Right cardiac atrium (tissue), 5 donors: ENCODE measurements around the gene CD63. TPM values are rescaled to one million over a fixed set of nuclear protein-coding genes. Genes with fewer than 3 reads are reported as not detected.
A peak's percentile ranks its signal among the peaks of the same experiment; 100 is the strongest.

ENCODE experiments used
- ATAC-seq, 2 donors: fragments of 200-7000 bp; cut with Tn5 transposase; one replicate each; pipeline versions ENCODE4 v1.8.0 to v1.9.1; 2020; ENCODE audit warnings: moderate library complexity in 2 of 2, mild to moderate bottlenecking in 1 of 2
- DNase-seq, 3 donors: peaks; one replicate each; pipeline ENCODE4 v3.0.0-alpha.2; 2020
- H3K27ac ChIP-seq: one replicate; pipeline ENCODE4 v1.5.1; 2013; ENCODE audit warnings: mild to moderate bottlenecking, low read length, control low read depth, moderate library complexity
- H3K27me3 ChIP-seq: one replicate; pipeline ENCODE4 v1.6.1; 2013; ENCODE audit not compliant: control insufficient read depth, insufficient read depth
- H3K4me1 ChIP-seq: one replicate; pipeline ENCODE4 v1.6.1; 2013; ENCODE audit warnings: low read length; ENCODE audit not compliant: control insufficient read depth, insufficient read depth
- H3K4me3 ChIP-seq: one replicate; pipeline ENCODE4 v1.5.1; 2013; ENCODE audit warnings: low read length, control low read depth
- H3K9me3 ChIP-seq: one replicate; pipeline ENCODE4 v1.6.1; 2013; ENCODE audit warnings: low read length; ENCODE audit not compliant: control insufficient read depth
- WGBS: extraction: QIAGEN DNeasy Blood & Tissue Kit; methylation state at CpG from one replicate; pipeline ENCODE4 v1.1.7; 2013; 5-methylcytosine and 5-hydroxymethylcytosine counted together
- intact Hi-C, 4 donors: fragments of 100-400 bp; cut with DNase I; formaldehyde crosslinking; loops; one replicate each; pipeline versions ENCODE4 v1.11.0 to v1.14.0; 2022 to 2023
- polyA plus RNA-seq: library from polyadenylated mRNA; stranded (reverse); fragments of 200-250 nt; gene quantifications from one replicate; pipeline ENCODE4 v1.2.3, GENCODE V29; 2013
- total RNA-seq, 4 donors: library from RNA; stranded (reverse); fragmentation: NEBNext Ultra II Directional; extraction: Animal tissue kit (Norgen Biotek cat#: 25700); gene quantifications; one replicate each; pipeline ENCODE4 v1.2.1, GENCODE V29; 2021
- donor health status: healthy with polysubstance abuse.
- donor health status: DM: no; HTN: yes; CAD: no.
- donor health status: DM: no; HTN: no; CAD: no.
- donor health status: DM: no; HTN: yes; CAD: no; lungs with severe emphysema.
- donor health status: DM: yes; HTN: yes; CAD: no.

CD63 gene
- total and polyA plus RNA-seq, 5 donors, result 1,076 to 1,430 (median 1,301) TPM

DNA sequence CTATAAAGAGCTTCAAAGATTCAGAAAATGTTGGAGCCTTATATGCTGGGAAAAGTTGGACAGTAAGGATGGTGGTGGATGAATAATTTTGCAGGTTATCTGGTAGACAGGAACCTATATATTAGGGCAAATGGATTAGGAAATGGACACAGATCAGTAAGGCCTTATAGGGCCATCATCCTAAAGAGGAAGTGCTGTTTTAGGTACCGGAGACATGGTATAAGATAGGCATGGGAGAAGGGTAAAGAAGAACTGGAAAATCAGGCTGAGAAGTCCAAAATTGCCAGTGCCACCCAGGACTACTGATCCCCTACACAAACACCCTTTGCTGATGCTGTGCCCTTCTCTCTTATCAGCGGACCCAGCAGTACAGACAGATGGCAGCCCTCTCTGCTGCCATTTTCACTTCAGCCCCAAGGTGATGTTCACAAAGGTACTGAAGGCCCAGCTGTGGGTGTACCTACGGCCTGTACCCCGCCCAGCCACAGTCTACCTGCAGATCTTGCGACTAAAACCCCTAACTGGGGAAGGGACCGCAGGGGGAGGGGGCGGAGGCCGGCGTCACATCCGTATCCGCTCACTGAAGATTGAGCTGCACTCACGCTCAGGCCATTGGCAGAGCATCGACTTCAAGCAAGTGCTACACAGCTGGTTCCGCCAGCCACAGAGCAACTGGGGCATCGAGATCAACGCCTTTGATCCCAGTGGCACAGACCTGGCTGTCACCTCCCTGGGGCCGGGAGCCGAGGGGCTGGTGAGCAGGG, 19.6 kb upstream of the CD63 start:
- ATAC-seq, result no peak
- no peaks in the 10 kb centered on the region for H3K27me3 ChIP-seq
- no peak overlapping the region for H3K4me3 ChIP-seq
- intact Hi-C loops, result loop anchor here in 3 of 4 donors (5.0 to 10.0 kb wide), 2 partner anchors 46 to 189 kb away; no protein-coding TSS in a partner anchor
- DNase-seq, result peak in 1 of 3 donors; percentile 57
- WGBS, result 85% methylated on average over 18 of the region's 18 CpGs
- H3K9me3 ChIP-seq, result no peaks in the 10 kb centered on the region
- H3K4me1 ChIP-seq, result peaks cover 3% of the 10 kb centered on the region
- H3K27ac ChIP-seq, result no peak overlapping the region

DNA sequence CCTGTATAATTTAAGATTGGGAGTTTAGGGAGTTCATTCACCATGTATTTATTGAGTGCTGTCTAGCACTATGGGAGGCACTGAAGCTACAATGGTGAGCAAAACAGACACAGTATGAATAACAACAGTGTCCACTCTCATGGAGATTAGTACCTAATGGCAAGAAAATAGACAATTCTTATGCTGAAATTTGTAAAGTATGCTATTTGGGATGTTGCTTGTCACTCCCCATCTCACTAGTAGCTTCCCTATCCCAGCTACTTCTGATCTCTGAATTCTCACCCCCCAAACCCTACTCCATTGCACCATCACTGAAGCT, 18.1 kb upstream of the CD63 start:
- no peak for DNase-seq
- H3K27me3 ChIP-seq, result no peaks in the 10 kb centered on the region
- no peaks in the 10 kb centered on the region for H3K9me3 ChIP-seq
- peaks cover 3% of the 10 kb centered on the region for H3K4me1 ChIP-seq
- no peak overlapping the region for H3K4me3 ChIP-seq
- no peak for ATAC-seq
- no peak overlapping the region for H3K27ac ChIP-seq
- intact Hi-C loops, result loop anchor here in 3 of 4 donors (5.0 to 10.0 kb wide), 2 partner anchors 48 to 190 kb away; no protein-coding TSS in a partner anchor

DNA sequence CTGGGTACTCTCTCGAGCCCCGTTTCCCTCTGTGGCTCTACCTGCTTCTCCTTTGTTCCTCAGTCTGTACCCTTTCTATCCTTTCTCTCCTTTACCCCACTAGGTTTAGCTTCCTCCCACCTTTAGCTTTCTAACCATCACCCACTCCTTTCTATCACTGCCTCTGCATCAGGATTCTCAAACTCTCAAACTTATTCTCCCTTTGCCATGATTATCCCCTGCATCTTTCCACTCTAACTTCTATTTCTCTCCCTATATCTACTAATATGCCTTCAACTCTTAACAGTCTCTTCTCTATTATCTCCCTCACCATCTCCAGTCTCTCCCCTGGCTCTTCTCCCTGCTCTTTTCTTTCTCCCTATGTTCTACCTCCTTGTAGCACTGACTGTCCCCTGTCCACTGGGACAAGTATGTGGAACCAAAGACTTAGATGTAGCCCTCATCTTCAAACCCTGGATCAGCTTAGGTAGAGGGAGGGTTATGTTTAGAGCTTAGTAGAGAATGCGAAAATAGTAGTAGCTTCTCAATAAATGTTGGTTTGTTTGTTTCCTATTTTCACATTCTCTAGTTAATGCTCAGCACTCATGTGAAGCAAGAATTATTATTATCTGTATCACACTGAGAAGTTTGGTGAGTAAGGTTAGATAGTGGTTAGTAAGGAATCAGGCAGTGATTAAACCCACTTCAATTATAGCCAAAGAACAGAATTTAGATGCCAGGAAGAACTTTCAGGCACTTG, 17.5 kb upstream of the CD63 start:
- WGBS, result 37% methylated on average over 3 of the region's 3 CpGs
- no peaks in the 10 kb centered on the region for H3K9me3 ChIP-seq
- DNase-seq, result no peak
- peaks cover 3% of the 10 kb centered on the region for H3K4me1 ChIP-seq
- intact Hi-C loops, result loop anchor here in 3 of 4 donors (5.0 to 10.0 kb wide), 2 partner anchors 48 to 191 kb away; no protein-coding TSS in a partner anchor
- ATAC-seq, result no peak
- no peaks in the 10 kb centered on the region for H3K27me3 ChIP-seq
- no peak overlapping the region for H3K4me3 ChIP-seq
- peak overlapping the region; percentile 12 for H3K27ac ChIP-seq

DNA sequence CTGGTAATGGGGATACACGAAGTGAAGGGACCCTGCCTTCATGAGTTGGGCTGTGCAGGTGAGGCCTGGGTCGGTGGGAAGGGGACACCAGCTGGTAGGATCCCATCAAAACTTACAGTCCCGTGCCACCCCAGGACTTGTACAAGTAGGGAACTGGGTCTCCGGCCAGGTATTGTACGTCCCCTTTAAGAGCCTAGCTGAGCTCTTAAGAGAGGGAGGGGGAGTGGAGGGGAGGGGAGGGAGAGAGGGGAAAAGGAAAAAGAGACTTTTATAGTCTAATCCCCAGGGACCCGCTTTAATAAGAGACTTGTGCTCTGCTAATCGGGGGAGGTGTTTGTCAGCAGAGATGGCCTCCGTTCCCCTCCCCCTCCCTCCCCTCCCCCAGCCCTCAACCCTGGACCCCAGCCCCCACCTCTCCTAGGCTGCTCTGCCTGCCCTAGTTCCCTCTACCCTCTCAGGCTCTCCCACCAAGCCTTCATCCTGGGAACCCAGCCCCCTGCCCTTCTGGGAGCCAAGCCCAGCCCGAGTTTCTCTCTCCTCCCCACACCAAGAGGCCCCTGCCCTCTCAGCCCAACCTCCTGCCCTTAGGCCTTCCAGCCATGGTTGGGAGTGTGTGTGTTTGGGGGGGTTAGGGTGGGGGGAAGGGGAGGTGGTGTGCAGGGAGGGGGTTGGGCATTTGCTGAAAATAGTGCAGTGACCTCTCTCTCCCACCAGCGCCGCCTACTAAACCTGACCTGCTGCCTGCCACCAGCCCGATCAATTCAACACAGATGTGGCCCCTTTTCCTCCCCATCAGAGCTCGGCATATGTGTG, 16.8 kb upstream of the CD63 start:
- ATAC-seq (peak; percentile 22 to 25), DNase-seq (peak in 2 of 3 donors; percentile 47 to 83)
- no peaks in the 10 kb centered on the region for H3K27me3 ChIP-seq
- H3K27ac ChIP-seq, result peak overlapping the region; percentile 12
- H3K4me3 ChIP-seq, result no peak overlapping the region
- no peaks in the 10 kb centered on the region for H3K9me3 ChIP-seq
- peaks cover 2% of the 10 kb centered on the region for H3K4me1 ChIP-seq
- intact Hi-C loops, result loop anchor here in 3 of 4 donors (5.0 to 10.0 kb wide), 2 partner anchors 49 to 192 kb away; no protein-coding TSS in a partner anchor
- WGBS, result 11% methylated on average over 13 of the region's 13 CpGs

DNA sequence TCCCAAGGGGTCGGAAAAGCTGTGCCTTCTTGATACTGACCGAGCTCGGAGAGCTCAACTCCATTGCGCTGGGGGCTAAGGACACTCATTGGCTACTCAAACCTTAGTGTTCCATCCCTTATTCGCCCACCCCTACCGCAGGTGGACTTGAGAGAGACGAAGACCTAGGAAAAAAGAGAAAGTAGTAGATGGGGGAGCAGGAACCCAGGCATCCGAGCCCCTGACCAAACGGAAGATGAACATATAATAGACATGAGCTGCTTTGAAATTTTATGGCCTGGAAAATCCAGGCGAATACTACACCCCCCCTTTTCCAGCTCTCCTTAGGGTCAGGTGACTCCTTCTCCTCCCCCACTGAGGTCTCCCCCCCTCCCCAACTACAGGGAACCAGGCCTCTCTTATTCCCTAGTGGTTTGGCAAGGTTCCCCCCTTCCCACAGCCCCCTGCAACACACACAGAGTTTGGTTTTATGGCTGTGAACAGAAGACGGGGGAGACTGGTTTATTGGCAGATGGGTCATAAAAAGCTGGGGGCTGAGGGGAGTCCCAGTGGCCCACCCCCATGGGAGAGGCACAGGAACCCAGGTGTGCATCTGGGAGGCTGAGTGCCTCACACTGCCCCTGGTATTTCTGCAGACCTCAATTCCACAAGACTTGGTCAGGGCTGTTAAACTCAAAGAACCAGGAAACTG, 15.7 kb upstream of the CD63 start:
- no peaks in the 10 kb centered on the region for H3K27me3 ChIP-seq
- intact Hi-C loops, result loop anchor here (5.0 to 10.0 kb wide), 3 partner anchors 50 to 193 kb away; partner anchors contain the start of gene DGKA (in 1 of the 4)
- peak; percentile 1 for ATAC-seq

GRCh38 chr12:55743406-55744339, 14.9 kb upstream of the CD63 start:
- Histone ChIP-seq H3K9me3 (no peaks in the 10 kb centered on the region), H3K4me3 (peak overlapping the region; percentile 98), H3K27ac (no peak overlapping the region), H3K27me3 (no peaks in the 10 kb centered on the region), H3K4me1 (peaks cover 2% of the 10 kb centered on the region)
- ATAC-seq (peak; percentile 5 to 25), DNase-seq (peak; percentile 62 to 87 (median 82))
- WGBS, result under 1% methylated on average over 72 of the region's 73 CpGs
- intact Hi-C loops, result loop anchor here (5.0 to 10.0 kb wide), 3 partner anchors 51 to 194 kb away; partner anchors contain the start of gene DGKA (in 1 of the 4)

More for the DNA sequence above, 15.7 kb upstream of the CD63 start:
- Histone ChIP-seq H3K4me3 (peak overlapping the region; percentile 98), H3K27ac (peak overlapping the region; percentile 1), H3K4me1 (peaks cover 2% of the 10 kb centered on the region), H3K9me3 (no peaks in the 10 kb centered on the region)
- DNase-seq, result peak in 1 of 3 donors; percentile 23
- WGBS, result 16% methylated on average over 11 of the region's 11 CpGs

DNA sequence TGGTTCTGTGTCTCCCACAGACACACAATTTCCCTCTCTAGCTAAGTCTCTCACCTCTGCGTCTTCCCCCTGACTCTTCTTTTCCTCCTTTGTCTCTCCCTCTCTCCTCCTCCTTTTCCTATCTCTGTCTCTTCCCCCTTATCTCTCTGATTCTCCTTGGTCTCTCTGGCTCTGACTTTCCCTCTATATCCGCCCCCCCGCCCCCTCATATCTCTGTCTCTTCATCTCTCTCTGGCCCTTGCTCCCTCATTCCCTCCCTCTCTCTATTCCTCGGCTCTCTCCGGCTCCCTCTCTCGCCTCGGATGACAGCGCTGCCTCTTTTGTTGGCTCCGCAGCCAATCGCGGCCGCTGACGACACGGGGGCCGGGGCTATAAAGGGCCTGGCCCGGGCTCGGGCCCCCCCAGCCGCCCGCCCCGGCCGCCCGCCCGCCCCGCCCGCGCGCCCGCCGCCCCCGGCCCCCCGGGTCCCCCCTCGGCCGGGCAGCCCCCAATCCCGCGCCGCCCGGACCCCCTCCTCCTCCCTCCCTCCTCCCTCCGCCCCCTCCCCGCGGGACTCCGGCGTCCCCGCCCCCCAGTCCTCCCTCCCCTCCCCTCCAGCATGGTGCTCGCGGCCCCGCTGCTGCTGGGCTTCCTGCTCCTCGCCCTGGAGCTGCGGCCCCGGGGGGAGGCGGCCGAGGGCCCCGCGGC, 14.1 kb upstream of the CD63 start, which contains the start of gene GDF11:
Gene GDF11, plus strand, starts transcription at position 404 of the 687 bp plus-strand sequence. Its CDS starts 195 bp downstream, at position 599.
- intact Hi-C loops, result loop anchor here (5.0 to 10.0 kb wide), 3 partner anchors 52 to 194 kb away; partner anchors contain the start of gene DGKA (in 1 of the 4)
- no peak within 1 kb of the TSS for H3K27ac ChIP-seq
- no peaks in the 10 kb centered on the region for H3K27me3 ChIP-seq
- peak within 1 kb of the TSS; percentile 98 for H3K4me3 ChIP-seq
- peak; percentile 57 to 69 for ATAC-seq
- H3K9me3 ChIP-seq, result no peaks in the 10 kb centered on the region
- DNase-seq, result peak; percentile 84 to 94 (median 92)
- WGBS, result under 1% methylated on average over 29 of the region's 53 CpGs
- H3K4me1 ChIP-seq, result peaks cover 2% of the 10 kb centered on the region

DNA sequence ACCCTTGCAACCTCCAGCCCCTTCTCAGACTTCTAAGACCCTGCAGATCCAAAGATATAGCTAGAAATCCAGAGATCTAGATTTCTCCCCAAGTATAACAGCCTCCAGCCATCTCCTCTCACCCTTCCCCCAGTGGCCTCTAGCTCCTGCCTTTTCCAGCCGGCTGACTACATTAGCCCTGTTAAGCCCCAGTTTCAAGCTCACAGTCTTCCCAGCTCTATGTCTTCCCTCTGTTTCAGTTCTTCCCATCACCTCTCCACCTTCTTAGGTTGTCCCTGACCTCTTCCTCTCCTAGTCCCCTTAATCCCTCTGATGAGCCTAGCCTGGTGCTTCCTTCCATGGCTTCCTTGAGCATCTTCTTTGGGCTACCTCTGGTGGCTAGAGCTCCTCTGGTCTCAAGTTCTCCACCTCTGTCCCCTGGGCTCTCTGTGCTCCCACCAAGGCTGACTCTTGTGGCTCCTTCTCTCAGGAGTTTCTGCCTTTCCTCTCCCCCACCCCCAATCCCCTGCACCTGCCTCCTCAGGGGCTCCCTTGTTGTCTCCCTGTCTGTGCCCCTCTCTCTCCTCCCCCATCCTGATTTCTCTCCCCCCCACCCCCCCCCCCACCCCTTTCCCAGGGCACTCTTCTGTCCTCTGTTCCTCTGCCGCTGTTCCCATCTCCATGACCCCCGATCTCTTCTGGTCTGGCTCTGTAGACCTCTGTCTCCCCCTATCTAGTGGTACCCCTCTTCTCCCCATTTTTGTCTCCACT, 13.3 kb upstream of the CD63 start:
- no peak overlapping the region for H3K27ac ChIP-seq
- no peak overlapping the region for H3K4me3 ChIP-seq
- H3K27me3 ChIP-seq, result no peaks in the 10 kb centered on the region
- ATAC-seq (no peak), DNase-seq (peak in 1 of 3 donors; percentile 17)
- intact Hi-C loops, result loop anchor here (5.0 to 10.0 kb wide), 3 partner anchors 53 to 195 kb away; partner anchors contain the start of gene DGKA (in 1 of the 4)
- WGBS, result 21% methylated on average over 3 of the region's 3 CpGs
- H3K4me1 ChIP-seq, result peaks cover 2% of the 10 kb centered on the region
- H3K9me3 ChIP-seq, result no peaks in the 10 kb centered on the region
